Left ventricle myocardium inferior (tissue), 1 donor: ENCODE measurements around the gene TP63. TPM values are rescaled to one million over a fixed set of nuclear protein-coding genes. Genes with fewer than 3 reads are reported as not detected.

Source experiments
- DNase-seq: peaks from one replicate; pipeline ENCODE4 v3.0.0-alpha.2; 2020
- H3K27ac ChIP-seq: fragments of 200-600 bp; replicated peaks from 2 replicates; pipeline ENCODE4 v1.8.0; 2021
- H3K27me3 ChIP-seq: fragments of 200-600 bp; 2 replicates; pipeline ENCODE4 v1.8.0; 2021; ENCODE audit warnings: low read depth
- H3K36me3 ChIP-seq: fragments of 200-600 bp; 2 replicates; pipeline ENCODE4 v1.8.0; 2021
- H3K4me1 ChIP-seq: fragments of 200-600 bp; 2 replicates; pipeline ENCODE4 v1.8.0; 2021
- H3K4me3 ChIP-seq: fragments of 200-600 bp; 2 replicates; pipeline ENCODE4 v1.8.0; 2021; ENCODE audit warnings: mild to moderate bottlenecking, moderate library complexity
- H3K9me3 ChIP-seq: fragments of 200-600 bp; replicated peaks from 2 replicates; pipeline ENCODE4 v1.8.0; 2021
- intact Hi-C: fragments of 100-400 bp; cut with micrococcal nuclease; formaldehyde crosslinking; loops from one replicate; pipeline ENCODE4 v1.11.0; 2022
- total RNA-seq: library from RNA; stranded (reverse); fragmentation: NEBNext Ultra II Directional; extraction: Animal tissue kit (Norgen Biotek cat#: 25700); gene quantifications from one replicate; pipeline ENCODE4 v1.2.1, GENCODE V29; 2021
- TF ChIP-seq, protein P1 (sequence below): fragments of 200-600 bp; IDR thresholded peaks from 2 replicates; pipeline ENCODE4 v1.8.0; 2021; ENCODE audit warnings: antibody characterized with exemption, mild to moderate bottlenecking, borderline replicate concordance
- donor health status: DM: no; HTN: yes; CAD: no; lungs with severe emphysema.

TP63 gene
- total RNA-seq, 1 donor from 2014 or later: 0.14 TPM

DNA sequence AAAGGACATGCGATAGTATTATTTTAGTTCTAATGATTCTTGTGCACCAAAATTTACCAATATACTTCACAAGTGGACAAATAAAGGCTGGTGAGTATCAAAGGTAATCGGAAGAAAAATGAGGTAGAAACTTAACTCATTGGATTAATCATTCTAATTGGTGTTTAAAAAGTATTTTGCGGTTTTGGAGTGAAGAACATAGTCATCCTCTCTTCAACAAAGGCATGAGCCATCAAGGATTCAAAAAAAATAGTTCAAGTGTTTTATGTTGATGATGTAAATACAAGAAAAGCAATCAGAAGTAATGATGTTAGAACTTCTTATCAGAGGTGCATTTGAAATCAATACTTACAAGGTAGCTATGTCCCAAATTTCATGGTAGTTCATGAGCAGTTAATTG is 268.0 kb downstream of the TP63 start:
- H3K36me3 ChIP-seq: no peaks in the 10 kb centered on the region
- H3K9me3 ChIP-seq: no peaks in the 10 kb centered on the region
- TF ChIP-seq, protein P1, sequence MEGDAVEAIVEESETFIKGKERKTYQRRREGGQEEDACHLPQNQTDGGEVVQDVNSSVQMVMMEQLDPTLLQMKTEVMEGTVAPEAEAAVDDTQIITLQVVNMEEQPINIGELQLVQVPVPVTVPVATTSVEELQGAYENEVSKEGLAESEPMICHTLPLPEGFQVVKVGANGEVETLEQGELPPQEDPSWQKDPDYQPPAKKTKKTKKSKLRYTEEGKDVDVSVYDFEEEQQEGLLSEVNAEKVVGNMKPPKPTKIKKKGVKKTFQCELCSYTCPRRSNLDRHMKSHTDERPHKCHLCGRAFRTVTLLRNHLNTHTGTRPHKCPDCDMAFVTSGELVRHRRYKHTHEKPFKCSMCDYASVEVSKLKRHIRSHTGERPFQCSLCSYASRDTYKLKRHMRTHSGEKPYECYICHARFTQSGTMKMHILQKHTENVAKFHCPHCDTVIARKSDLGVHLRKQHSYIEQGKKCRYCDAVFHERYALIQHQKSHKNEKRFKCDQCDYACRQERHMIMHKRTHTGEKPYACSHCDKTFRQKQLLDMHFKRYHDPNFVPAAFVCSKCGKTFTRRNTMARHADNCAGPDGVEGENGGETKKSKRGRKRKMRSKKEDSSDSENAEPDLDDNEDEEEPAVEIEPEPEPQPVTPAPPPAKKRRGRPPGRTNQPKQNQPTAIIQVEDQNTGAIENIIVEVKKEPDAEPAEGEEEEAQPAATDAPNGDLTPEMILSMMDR: no peak
- H3K27me3 ChIP-seq: no peaks in the 10 kb centered on the region
- no peaks in the 10 kb centered on the region for H3K4me1 ChIP-seq
- DNase-seq: no peak
- no peak overlapping the region for H3K4me3 ChIP-seq
- H3K27ac ChIP-seq: no peak overlapping the region
- intact Hi-C loops: no loop called here

DNA sequence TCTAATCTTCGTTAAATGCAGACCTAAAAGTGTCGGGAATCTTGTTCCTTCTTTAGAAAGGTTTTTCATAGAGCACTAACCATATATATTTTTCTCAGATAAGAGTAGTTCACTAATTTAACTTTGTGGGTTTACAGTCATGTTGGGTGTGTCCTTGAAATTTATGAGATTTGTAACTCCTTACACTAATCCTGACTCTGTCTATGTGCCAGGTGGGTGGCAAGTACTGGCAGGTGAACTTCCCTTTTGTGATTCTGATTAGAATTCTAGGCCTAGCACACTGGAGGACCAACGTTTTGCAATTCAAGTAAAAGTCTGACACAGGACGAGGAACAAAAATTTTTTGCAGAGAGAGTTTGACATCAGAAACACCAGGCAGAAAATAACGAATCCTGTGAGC is 269.4 kb downstream of the TP63 start:
- intact Hi-C loops: no loop called here
- Histone ChIP-seq H3K36me3 (no peaks in the 10 kb centered on the region), H3K4me3 (no peak overlapping the region), H3K27ac (no peak overlapping the region), H3K4me1 (no peaks in the 10 kb centered on the region), H3K9me3 (no peaks in the 10 kb centered on the region), H3K27me3 (no peaks in the 10 kb centered on the region)
- TF ChIP-seq, protein P1: no peak
- no peak for DNase-seq

DNA sequence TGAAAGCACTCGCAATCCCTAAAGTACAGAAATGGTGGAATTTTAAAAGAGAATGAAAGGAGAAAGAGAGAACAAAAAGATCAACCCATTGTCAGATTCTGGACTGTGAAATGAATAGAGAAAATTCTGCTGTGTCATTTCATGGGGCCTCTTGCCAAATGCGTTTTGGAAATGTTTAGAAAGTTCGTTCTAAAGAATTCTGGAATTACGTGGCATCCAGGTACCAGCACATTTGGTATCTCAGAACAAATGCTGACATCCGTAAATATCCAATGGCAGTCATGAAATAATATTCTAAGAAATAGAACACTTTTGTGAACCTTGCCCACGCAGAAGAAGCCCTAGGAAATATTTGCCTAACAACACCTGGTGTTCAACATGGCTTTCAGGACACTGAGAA is 270.3 kb downstream of the TP63 start:
- DNase-seq: no peak
- Histone ChIP-seq H3K27ac (no peak overlapping the region), H3K9me3 (no peaks in the 10 kb centered on the region), H3K4me1 (no peaks in the 10 kb centered on the region), H3K27me3 (no peaks in the 10 kb centered on the region), H3K36me3 (no peaks in the 10 kb centered on the region), H3K4me3 (no peak overlapping the region)
- TF ChIP-seq, protein P1: no peak
- intact Hi-C loops: no loop called here

DNA sequence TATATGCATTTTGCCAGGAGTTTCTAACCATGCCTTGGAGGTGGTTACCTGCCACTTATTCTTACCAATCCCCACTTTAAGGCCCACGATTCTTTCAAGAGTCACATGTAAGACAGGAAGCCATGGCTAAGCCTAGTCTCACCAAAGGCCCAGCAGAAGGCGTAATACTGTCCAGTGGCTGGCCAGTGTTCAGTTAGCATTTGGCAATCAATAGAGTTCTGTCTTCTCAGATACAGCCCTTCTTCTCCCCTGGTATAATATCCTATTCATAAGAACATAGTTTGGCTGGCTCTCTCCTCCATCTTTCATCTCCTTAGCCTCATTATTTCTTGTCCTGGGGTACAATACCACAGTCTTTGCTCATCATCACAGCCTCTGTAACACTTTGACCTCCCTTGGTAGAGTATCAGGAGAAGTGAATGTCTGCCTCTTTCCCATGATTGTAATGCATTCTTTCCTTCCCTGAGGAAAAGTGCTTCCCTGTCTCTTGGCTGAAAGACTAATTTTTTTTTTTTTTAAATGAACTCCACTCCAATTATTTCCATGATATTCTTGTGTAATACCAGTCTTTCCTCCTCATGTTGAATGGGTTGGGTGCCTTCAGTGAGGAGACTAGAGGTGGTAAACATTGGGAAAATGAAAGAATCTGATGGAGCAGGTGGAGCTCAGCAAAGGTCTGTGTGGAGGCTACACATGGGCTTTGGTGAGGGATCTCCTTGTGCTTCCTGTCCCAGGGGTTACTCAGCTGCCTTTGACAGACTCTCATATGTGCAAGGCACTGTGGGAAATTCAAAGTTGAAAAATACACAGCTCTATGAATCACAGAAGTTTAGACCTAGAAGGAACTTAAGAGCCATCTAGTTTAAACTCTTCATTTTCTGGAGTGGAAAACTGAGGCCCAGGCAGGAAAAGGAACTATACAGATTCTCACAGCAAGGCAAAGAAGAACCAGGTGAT is 271.3 kb downstream of the TP63 start:
- Histone ChIP-seq H3K4me3 (no peak overlapping the region), H3K9me3 (no peaks in the 10 kb centered on the region), H3K27me3 (no peaks in the 10 kb centered on the region), H3K4me1 (no peaks in the 10 kb centered on the region), H3K36me3 (no peaks in the 10 kb centered on the region), H3K27ac (no peak overlapping the region)
- intact Hi-C loops: no loop called here
- TF ChIP-seq, protein P1: no peak
- DNase-seq: no peak

DNA sequence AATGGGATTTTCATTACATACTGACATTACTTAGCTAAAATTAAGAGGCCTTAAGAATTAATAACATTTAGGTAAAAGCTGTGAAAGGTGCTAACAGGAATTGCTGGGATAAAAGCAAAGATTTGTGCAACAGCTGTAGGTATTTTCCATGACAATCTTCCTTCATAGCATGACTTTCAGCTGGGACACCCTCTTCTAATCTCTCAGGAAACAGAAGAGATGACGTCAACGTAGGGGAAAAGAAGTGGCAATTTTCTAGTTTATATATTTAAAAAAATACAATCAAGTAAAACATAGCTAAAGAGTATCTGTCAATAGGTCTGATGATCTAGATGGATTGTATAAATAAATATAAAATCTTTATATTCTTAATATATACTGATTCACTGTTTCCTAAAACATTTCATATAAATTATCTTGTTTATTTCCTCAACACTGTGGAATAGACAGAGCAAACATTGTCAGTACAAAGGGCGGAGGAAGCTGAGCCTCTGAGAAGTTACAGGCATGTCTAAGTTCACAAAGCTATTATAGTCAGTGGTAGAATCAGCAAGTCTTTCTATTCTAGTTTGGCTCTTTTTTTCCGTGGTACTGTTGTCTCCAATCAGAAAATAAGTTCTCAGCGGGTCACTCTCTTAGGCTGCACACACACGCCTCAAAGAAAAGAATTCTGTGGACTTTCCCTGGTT is 272.5 kb downstream of the TP63 start:
- TF ChIP-seq, protein P1: no peak

More for the DNA sequence above, 272.5 kb downstream of the TP63 start:
- no peak overlapping the region for H3K27ac ChIP-seq
- no peaks in the 10 kb centered on the region for H3K4me1 ChIP-seq
- no peaks in the 10 kb centered on the region for H3K9me3 ChIP-seq
- H3K27me3 ChIP-seq: no peaks in the 10 kb centered on the region
- H3K4me3 ChIP-seq: no peak overlapping the region
- DNase-seq: no peak
- no peaks in the 10 kb centered on the region for H3K36me3 ChIP-seq
- intact Hi-C loops: no loop called here
